ACC112 (cell line): ENCODE measurements around the gene PPP3R2.

Experiments used
- H2AFZ ChIP-seq: fragments of 200-600 bp; sonication (generic); one replicate; pipeline ENCODE4 v1.6.0; 2017; ENCODE audit warnings: antibody characterized with exemption, low read length; ENCODE audit not compliant: unreplicated experiment
- H3K27ac ChIP-seq: fragments of 200-600 bp; sonication (generic); 2 replicates; pipeline ENCODE4 v1.5.1; 2014; ENCODE audit warnings: low read depth, mild to moderate bottlenecking, antibody characterized with exemption, low read length, moderate library complexity
- H3K27me3 ChIP-seq: fragments of 200-600 bp; sonication (generic); 2 replicates; pipeline ENCODE4 v1.6.1; 2014; ENCODE audit warnings: mild to moderate bottlenecking, antibody characterized with exemption, low read length, moderate library complexity, mixed read lengths; ENCODE audit not compliant: insufficient read depth
- H3K36me3 ChIP-seq: fragments of 200-600 bp; sonication (generic); 2 replicates; pipeline ENCODE4 v1.6.1; 2016; ENCODE audit warnings: mild to moderate bottlenecking, antibody characterized with exemption, low read length, moderate library complexity, mixed read lengths; ENCODE audit not compliant: insufficient read depth
- H3K4me1 ChIP-seq: fragments of 200-600 bp; sonication (generic); one replicate; pipeline ENCODE4 v1.6.1; 2016; ENCODE audit warnings: low read length, mixed read lengths; ENCODE audit not compliant: insufficient read depth, unreplicated experiment, control insufficient read depth
- H3K4me3 ChIP-seq: fragments of 200-600 bp; sonication (generic); 2 replicates; pipeline ENCODE4 v1.5.1; 2014; ENCODE audit warnings: mild to moderate bottlenecking, low read depth, low read length
- H3K79me2 ChIP-seq: fragments of 200-600 bp; sonication (generic); one replicate; pipeline ENCODE4 v1.6.0; 2016; ENCODE audit warnings: low read length; ENCODE audit not compliant: control insufficient read depth, unreplicated experiment, insufficient read depth

PPP3R2 gene

GRCh38 chr9:101594796-101595195, at the start of gene PPP3R2:
Gene PPP3R2, minus strand, starts transcription at chr9:101594969. Its CDS starts 48 bp downstream, at chr9:101594921.
- no peak within 1 kb of the TSS for H3K27ac ChIP-seq
- H2AFZ ChIP-seq, result no peak within 1 kb of the TSS
- no peaks in the 10 kb centered on the region for H3K79me2 ChIP-seq
- H3K4me3 ChIP-seq, result no peak within 1 kb of the TSS
- no peaks in the 10 kb centered on the region for H3K4me1 ChIP-seq
- H3K36me3 ChIP-seq, result no peaks in the 10 kb centered on the region
- H3K27me3 ChIP-seq, result peaks cover 70% of the 10 kb centered on the region

- Histone ChIP-seq H3K27me3 (no peaks in the 10 kb centered on the region), H3K4me3 (no peak overlapping the region), H3K27ac (no peak overlapping the region), H3K36me3 (no peaks in the 10 kb centered on the region), H3K79me2 (no peaks in the 10 kb centered on the region), H3K4me1 (no peaks in the 10 kb centered on the region), H2AFZ (no peak overlapping the region)
These were observed 45.3 kb upstream of the PPP3R2 start for GRCh38 chr9:101639785-101640665.

- Histone ChIP-seq H3K27ac (no peak overlapping the region), H2AFZ (no peak overlapping the region), H3K4me3 (no peak overlapping the region), H3K36me3 (no peaks in the 10 kb centered on the region), H3K4me1 (no peaks in the 10 kb centered on the region), H3K79me2 (no peaks in the 10 kb centered on the region), H3K27me3 (no peaks in the 10 kb centered on the region)
These were observed 44.5 kb upstream of the PPP3R2 start for GRCh38 chr9:101639311-101639710.

- Histone ChIP-seq H3K4me3 (no peak overlapping the region), H3K79me2 (no peaks in the 10 kb centered on the region), H3K27me3 (no peaks in the 10 kb centered on the region), H3K27ac (no peak overlapping the region), H2AFZ (no peak overlapping the region), H3K36me3 (no peaks in the 10 kb centered on the region), H3K4me1 (no peaks in the 10 kb centered on the region)
These were observed 41.5 kb upstream of the PPP3R2 start for GRCh38 chr9:101636247-101636646.

- H3K27ac ChIP-seq, result no peak overlapping the region
- H3K4me1 ChIP-seq, result no peaks in the 10 kb centered on the region
- H3K36me3 ChIP-seq, result no peaks in the 10 kb centered on the region
- no peaks in the 10 kb centered on the region for H3K27me3 ChIP-seq
- H3K79me2 ChIP-seq, result no peaks in the 10 kb centered on the region
- H2AFZ ChIP-seq, result no peak overlapping the region
- H3K4me3 ChIP-seq, result no peak overlapping the region
These were observed 40.7 kb upstream of the PPP3R2 start for GRCh38 chr9:101635473-101635872.

- H3K79me2 ChIP-seq, result no peaks in the 10 kb centered on the region
- no peaks in the 10 kb centered on the region for H3K27me3 ChIP-seq
- H3K36me3 ChIP-seq, result no peaks in the 10 kb centered on the region
- H3K4me3 ChIP-seq, result no peak overlapping the region
- H3K27ac ChIP-seq, result no peak overlapping the region
- no peak overlapping the region for H2AFZ ChIP-seq
- H3K4me1 ChIP-seq, result no peaks in the 10 kb centered on the region
These were observed 40.1 kb upstream of the PPP3R2 start for GRCh38 chr9:101634741-101635409.

GRCh38 chr9:101632611-101633010, 37.8 kb upstream of the PPP3R2 start:
- no peak overlapping the region for H3K27ac ChIP-seq
- H3K27me3 ChIP-seq, result no peaks in the 10 kb centered on the region; the same call in 1 of the 2 replicates
- no peak overlapping the region for H3K4me3 ChIP-seq
- H3K4me1 ChIP-seq, result no peaks in the 10 kb centered on the region
- H2AFZ ChIP-seq, result no peak overlapping the region
- H3K36me3 ChIP-seq, result no peaks in the 10 kb centered on the region
- no peaks in the 10 kb centered on the region for H3K79me2 ChIP-seq

GRCh38 chr9:101631892-101632291, 37.1 kb upstream of the PPP3R2 start:
- no peak overlapping the region for H3K27ac ChIP-seq
- no peaks in the 10 kb centered on the region for H3K79me2 ChIP-seq
- no peaks in the 10 kb centered on the region for H3K36me3 ChIP-seq
- no peaks in the 10 kb centered on the region; the same call in 1 of the 2 replicates for H3K27me3 ChIP-seq
- no peaks in the 10 kb centered on the region for H3K4me1 ChIP-seq
- H3K4me3 ChIP-seq, result no peak overlapping the region
- no peak overlapping the region for H2AFZ ChIP-seq

- Histone ChIP-seq H2AFZ (no peak overlapping the region), H3K27ac (no peak overlapping the region), H3K4me1 (no peaks in the 10 kb centered on the region), H3K79me2 (no peaks in the 10 kb centered on the region), H3K36me3 (no peaks in the 10 kb centered on the region), H3K4me3 (no peak overlapping the region), H3K27me3 (no peaks in the 10 kb centered on the region; the same call in 1 of the 2 replicates)
These were observed 34.9 kb upstream of the PPP3R2 start for GRCh38 chr9:101629636-101630035.

- Histone ChIP-seq H3K4me3 (no peak overlapping the region), H3K27ac (no peak overlapping the region), H3K79me2 (no peaks in the 10 kb centered on the region), H3K4me1 (no peaks in the 10 kb centered on the region), H2AFZ (no peak overlapping the region), H3K36me3 (no peaks in the 10 kb centered on the region), H3K27me3 (no peaks in the 10 kb centered on the region; the same call in 1 of the 2 replicates)
These were observed 33.4 kb upstream of the PPP3R2 start for GRCh38 chr9:101628173-101628572.

GRCh38 chr9:101626295-101626694, 31.5 kb upstream of the PPP3R2 start:
- H3K79me2 ChIP-seq, result no peaks in the 10 kb centered on the region
- no peaks in the 10 kb centered on the region for H3K4me1 ChIP-seq
- H2AFZ ChIP-seq, result no peak overlapping the region
- H3K36me3 ChIP-seq, result no peaks in the 10 kb centered on the region
- no peak overlapping the region for H3K27ac ChIP-seq
- peaks cover 4% of the 10 kb centered on the region for H3K27me3 ChIP-seq
- H3K4me3 ChIP-seq, result no peak overlapping the region
